Liver (tissue), 9 donors: Measurements from ENCODE around the gene ARHGDIA. TPM values are rescaled to one million over a fixed set of nuclear protein-coding genes. Genes with fewer than 3 reads are reported as not detected.

Experiments
- DNase-seq: peaks from one replicate; pipeline ENCODE4 v3.0.0-alpha.2; 2017; ENCODE audit warnings: low spot score
- H3K27ac ChIP-seq, 2 donors: one replicate each; pipeline ENCODE4 v1.7.0; 2013; ENCODE audit warnings: inconsistent platforms in 2 of 2, low read length in 2 of 2, control low read depth in 1 of 2, low read depth in 1 of 2, mild to moderate bottlenecking in 1 of 2
- H3K27me3 ChIP-seq, 4 donors: one replicate each; pipeline versions ENCODE4 v1.6.1 to v1.7.0; 2013; ENCODE audit warnings: low read length in 3 of 4, inconsistent platforms in 1 of 4, mild to moderate bottlenecking in 1 of 4, moderate library complexity in 1 of 4; ENCODE audit not compliant: control insufficient read depth in 4 of 4, insufficient read depth in 4 of 4
- H3K36me3 ChIP-seq, 4 donors: one replicate each; pipeline versions ENCODE4 v1.6.1 to v1.7.0; 2013; ENCODE audit warnings: low read length in 3 of 4, mild to moderate bottlenecking in 3 of 4, low read depth in 1 of 4, moderate library complexity in 1 of 4; ENCODE audit not compliant: control insufficient read depth in 4 of 4, insufficient read depth in 3 of 4
- H3K4me1 ChIP-seq, 4 donors: one replicate each; pipeline versions ENCODE4 v1.6.1 to v1.7.0; 2013; ENCODE audit warnings: low read length in 3 of 4, mild to moderate bottlenecking in 3 of 4, moderate library complexity in 1 of 4; ENCODE audit not compliant: control insufficient read depth in 4 of 4, insufficient read depth in 4 of 4
- H3K4me3 ChIP-seq, 3 donors: one replicate each; pipeline versions ENCODE4 v1.6.1 to v1.7.0; 2013; ENCODE audit warnings: low read length in 3 of 3, control low read depth in 1 of 3, low read depth in 1 of 3, mild to moderate bottlenecking in 1 of 3
- H3K9ac ChIP-seq, 2 donors: one replicate each; pipeline ENCODE4 v1.7.0; 2013; ENCODE audit warnings: low read length in 2 of 2, mild to moderate bottlenecking in 2 of 2, moderate library complexity in 2 of 2, control low read depth in 1 of 2, low read depth in 1 of 2
- H3K9me3 ChIP-seq, 4 donors: one replicate each; pipeline versions ENCODE4 v1.6.1 to v1.7.0; 2013; ENCODE audit warnings: low read length in 3 of 4; ENCODE audit not compliant: control insufficient read depth in 4 of 4
- ATF3 ChIP-seq: IDR thresholded peaks from 2 replicates; pipeline ENCODE4 v1.6.1; 2016; ENCODE audit warnings: antibody characterized with exemption
- EGR1 ChIP-seq, 2 donors: IDR thresholded peaks; 2 replicates each; pipeline ENCODE4 v1.6.1; 2016 to 2018; ENCODE audit warnings: antibody characterized with exemption in 2 of 2, low read depth in 2 of 2
- FOXA1 ChIP-seq: IDR thresholded peaks from 2 replicates; pipeline ENCODE4 v1.6.1; 2016; ENCODE audit warnings: antibody characterized with exemption
- FOXA2 ChIP-seq: IDR thresholded peaks from 2 replicates; pipeline ENCODE4 v1.6.1; 2016; ENCODE audit warnings: antibody characterized with exemption
- GABPA ChIP-seq, 2 donors: IDR thresholded peaks in 1 of 2; conservative IDR thresholded peaks in 1 of 2; 2 replicates each; pipeline ENCODE4 v1.6.1; 2016; ENCODE audit warnings: antibody characterized with exemption in 2 of 2, mild to moderate bottlenecking in 1 of 2, moderate library complexity in 1 of 2
- HNF4A ChIP-seq, 2 donors: conservative IDR thresholded peaks; 2 replicates each; pipeline ENCODE4 v1.6.1; 2016; ENCODE audit warnings: antibody characterized with exemption in 2 of 2, mild to moderate bottlenecking in 2 of 2
- HNF4G ChIP-seq: IDR thresholded peaks from 2 replicates; pipeline ENCODE4 v1.6.1; 2016; ENCODE audit warnings: antibody characterized with exemption
- JUND ChIP-seq, 2 donors: IDR thresholded peaks; 2 replicates each; pipeline ENCODE4 v1.6.1; 2016; ENCODE audit warnings: antibody characterized with exemption in 2 of 2
- MAX ChIP-seq: IDR thresholded peaks from 2 replicates; pipeline ENCODE4 v1.6.1; 2016; ENCODE audit warnings: antibody characterized with exemption
- NR2F2 ChIP-seq: IDR thresholded peaks from 2 replicates; pipeline ENCODE4 v1.6.1; 2016; ENCODE audit warnings: antibody characterized with exemption
- RXRA ChIP-seq, 2 donors: IDR thresholded peaks; 2 replicates each; pipeline ENCODE4 v1.6.1; 2017 to 2018; ENCODE audit warnings: antibody characterized with exemption in 2 of 2, mild to moderate bottlenecking in 1 of 2
- SP1 ChIP-seq: IDR thresholded peaks from 2 replicates; pipeline ENCODE4 v1.6.1; 2018; ENCODE audit warnings: antibody characterized with exemption, mild to moderate bottlenecking
- TAF1 ChIP-seq: conservative IDR thresholded peaks from 2 replicates; pipeline ENCODE4 v1.6.1; 2016; ENCODE audit warnings: antibody characterized with exemption, mild to moderate bottlenecking
- YY1 ChIP-seq: IDR thresholded peaks from 2 replicates; pipeline ENCODE4 v1.6.1; 2016; ENCODE audit warnings: antibody characterized with exemption, mild to moderate bottlenecking
- WGBS: extraction: QIAGEN DNeasy Blood & Tissue Kit; methylation state at CpG from one replicate; pipeline ENCODE4 v1.1.7; 2013; 5-methylcytosine and 5-hydroxymethylcytosine counted together
- polyA plus RNA-seq, 2 donors: library from polyadenylated mRNA; stranded (reverse) in 1 of 2; unstranded in 1 of 2; fragments of 200-250 nt in 1 of 2; fragments of >200 nt in 1 of 2; fragmentation: Nextera tagmentation in 1 of 2; extraction: Ambion mirVana in 1 of 2; gene quantifications; one replicate each; pipeline versions ENCODE4 v1.2.1 to v1.2.3, GENCODE V29; 2013 to 2015
- total RNA-seq, 2 donors: library from RNA; depleted of rRNA; stranded (reverse); fragments of >200 nt; gene quantifications; one replicate each; pipeline ENCODE4 v1.2.3, GENCODE V29; 2014
- TF ChIP-seq, protein P1 (sequence below): fragments of 150-350 bp; IDR thresholded peaks from 2 replicates; pipeline ENCODE4 v1.5.1; 2017; ENCODE audit warnings: improper control_type of control experiment, low read depth, low read length; ENCODE audit not compliant: missing input control
- TF ChIP-seq, protein P2 (sequence below): IDR thresholded peaks from 2 replicates; pipeline ENCODE4 v1.6.1; 2016; ENCODE audit warnings: antibody characterized with exemption
- TF ChIP-seq, protein P3 (sequence below): IDR thresholded peaks from 2 replicates; pipeline ENCODE4 v1.6.1; 2016; ENCODE audit warnings: antibody characterized with exemption, mild to moderate bottlenecking
- donor health status: healthy.
- donor health status: healthy.
- donor health status: healthy.
- donor health status: healthy.
- donor health status: healthy.

The ARHGDIA gene
- total and polyA plus RNA-seq, 4 donors = 35.5 to 142 (median 75.3) TPM

DNA sequence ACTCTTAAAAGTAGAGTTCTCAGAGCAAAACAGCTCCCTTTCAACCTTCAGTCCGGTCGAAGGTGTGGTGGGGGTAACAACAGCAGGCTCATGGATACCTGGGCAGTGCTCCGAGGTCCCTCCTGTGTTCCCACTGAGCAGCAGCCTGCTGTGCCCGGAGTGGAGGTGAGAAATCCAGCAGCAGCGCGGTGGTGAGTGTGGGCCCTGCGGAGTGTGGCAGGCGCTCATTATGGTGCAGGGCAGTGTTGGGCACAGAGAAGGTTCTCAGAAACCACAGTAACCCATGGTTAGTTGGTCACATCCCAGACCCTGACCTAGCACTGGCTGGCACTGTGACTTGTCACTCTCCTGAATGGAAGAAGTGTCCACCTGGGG, 5.8 kb downstream of the ARHGDIA start:
- DNase-seq = no peak
- WGBS = 87% methylated on average over 8 of the region's 8 CpGs
- H3K9ac ChIP-seq = peak overlapping the region; percentile 8 to 83
- TF ChIP-seq JUND (IDR thresholded peaks at IDR 0.05) = no peak
- no peak for TF ChIP-seq FOXA2
- H3K9me3 ChIP-seq = no peaks in the 10 kb centered on the region
- no peaks in the 10 kb centered on the region for H3K27me3 ChIP-seq
- peak overlapping the region; percentile 92 to 95 for H3K27ac ChIP-seq
- peaks cover 0 to 6% (median 2%) of the 10 kb centered on the region in 4 donors for H3K36me3 ChIP-seq
- no peak overlapping the region for H3K4me3 ChIP-seq
- peaks cover 20 to 78% (median 58%) of the 10 kb centered on the region in 4 donors for H3K4me1 ChIP-seq

DNA sequence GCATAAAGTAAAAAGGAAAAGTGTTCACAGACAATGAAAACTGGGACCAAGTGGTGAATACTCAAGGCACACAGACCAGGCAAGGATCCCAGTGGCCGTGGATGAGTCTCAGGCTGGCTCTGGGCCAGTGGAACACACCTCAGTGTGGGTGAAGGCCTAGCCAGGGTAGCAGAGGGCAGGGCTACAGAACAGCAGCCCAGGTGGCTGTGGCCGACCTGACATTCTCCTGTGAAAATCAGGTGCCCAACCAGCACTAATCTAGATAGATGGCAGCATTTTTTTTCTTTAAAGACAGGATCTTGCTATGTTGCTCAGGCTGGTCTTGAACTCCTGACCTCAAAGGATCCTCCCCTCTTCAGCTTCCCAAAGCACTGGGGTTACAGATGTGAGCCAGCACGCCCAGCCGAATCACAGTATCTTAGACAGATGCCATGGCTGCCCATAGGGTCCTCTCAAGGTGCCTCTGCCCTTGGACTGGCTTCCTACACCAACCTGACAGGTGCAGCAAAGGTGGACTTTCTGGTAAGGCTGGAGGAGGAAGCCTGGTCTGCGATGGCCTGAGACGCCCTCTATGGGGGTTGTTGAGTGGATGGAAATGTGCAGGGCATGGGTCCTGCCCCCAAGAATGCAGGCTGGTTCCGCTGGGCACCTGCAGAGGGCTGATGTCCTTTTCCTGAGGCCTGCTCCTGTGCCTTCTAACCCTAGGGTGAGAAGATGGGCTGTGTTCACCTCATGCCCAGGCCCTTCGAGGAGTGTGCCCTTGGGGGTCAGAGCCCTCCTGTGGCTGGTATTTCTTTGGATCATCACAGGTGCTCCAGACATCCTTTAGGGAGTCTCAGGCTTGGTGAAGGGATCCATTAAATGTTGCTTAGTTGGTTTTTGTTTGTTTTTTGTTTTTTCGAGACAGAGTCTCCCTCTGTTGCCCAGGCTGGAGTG, 7.0 kb downstream of the ARHGDIA start:
- H3K9ac ChIP-seq = no peak overlapping the region
- peaks cover 0 to 6% (median 2%) of the 10 kb centered on the region in 4 donors for H3K36me3 ChIP-seq
- no peak overlapping the region for H3K4me3 ChIP-seq
- peak overlapping the region; percentile 68 to 95 for H3K27ac ChIP-seq
- H3K27me3 ChIP-seq = no peaks in the 10 kb centered on the region
- H3K9me3 ChIP-seq = no peaks in the 10 kb centered on the region
- H3K4me1 ChIP-seq = peaks cover 17 to 72% (median 53%) of the 10 kb centered on the region in 4 donors
- no peak for TF ChIP-seq RXRA (IDR thresholded peaks at IDR 0.05)
- TF ChIP-seq YY1 = no peak
- no peak for TF ChIP-seq TAF1
- TF ChIP-seq JUND (IDR thresholded peaks at IDR 0.05) = no peak
- no peak for TF ChIP-seq EGR1 (IDR thresholded peaks at IDR 0.05; ENCODE audit: low read depth in 2 of 2)
- TF ChIP-seq FOXA2 = no peak
- no peak for TF ChIP-seq FOXA1
- no peak for TF ChIP-seq HNF4G
- no peak for TF ChIP-seq MAX
- TF ChIP-seq, protein P1, sequence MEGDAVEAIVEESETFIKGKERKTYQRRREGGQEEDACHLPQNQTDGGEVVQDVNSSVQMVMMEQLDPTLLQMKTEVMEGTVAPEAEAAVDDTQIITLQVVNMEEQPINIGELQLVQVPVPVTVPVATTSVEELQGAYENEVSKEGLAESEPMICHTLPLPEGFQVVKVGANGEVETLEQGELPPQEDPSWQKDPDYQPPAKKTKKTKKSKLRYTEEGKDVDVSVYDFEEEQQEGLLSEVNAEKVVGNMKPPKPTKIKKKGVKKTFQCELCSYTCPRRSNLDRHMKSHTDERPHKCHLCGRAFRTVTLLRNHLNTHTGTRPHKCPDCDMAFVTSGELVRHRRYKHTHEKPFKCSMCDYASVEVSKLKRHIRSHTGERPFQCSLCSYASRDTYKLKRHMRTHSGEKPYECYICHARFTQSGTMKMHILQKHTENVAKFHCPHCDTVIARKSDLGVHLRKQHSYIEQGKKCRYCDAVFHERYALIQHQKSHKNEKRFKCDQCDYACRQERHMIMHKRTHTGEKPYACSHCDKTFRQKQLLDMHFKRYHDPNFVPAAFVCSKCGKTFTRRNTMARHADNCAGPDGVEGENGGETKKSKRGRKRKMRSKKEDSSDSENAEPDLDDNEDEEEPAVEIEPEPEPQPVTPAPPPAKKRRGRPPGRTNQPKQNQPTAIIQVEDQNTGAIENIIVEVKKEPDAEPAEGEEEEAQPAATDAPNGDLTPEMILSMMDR = no peak
- TF ChIP-seq GABPA (IDR thresholded peaks at IDR 0.05 in 1 of 2, conservative IDR thresholded peaks at IDR 0.05 in 1 of 2) = no peak
- no peak for TF ChIP-seq SP1
- TF ChIP-seq, protein P2, sequence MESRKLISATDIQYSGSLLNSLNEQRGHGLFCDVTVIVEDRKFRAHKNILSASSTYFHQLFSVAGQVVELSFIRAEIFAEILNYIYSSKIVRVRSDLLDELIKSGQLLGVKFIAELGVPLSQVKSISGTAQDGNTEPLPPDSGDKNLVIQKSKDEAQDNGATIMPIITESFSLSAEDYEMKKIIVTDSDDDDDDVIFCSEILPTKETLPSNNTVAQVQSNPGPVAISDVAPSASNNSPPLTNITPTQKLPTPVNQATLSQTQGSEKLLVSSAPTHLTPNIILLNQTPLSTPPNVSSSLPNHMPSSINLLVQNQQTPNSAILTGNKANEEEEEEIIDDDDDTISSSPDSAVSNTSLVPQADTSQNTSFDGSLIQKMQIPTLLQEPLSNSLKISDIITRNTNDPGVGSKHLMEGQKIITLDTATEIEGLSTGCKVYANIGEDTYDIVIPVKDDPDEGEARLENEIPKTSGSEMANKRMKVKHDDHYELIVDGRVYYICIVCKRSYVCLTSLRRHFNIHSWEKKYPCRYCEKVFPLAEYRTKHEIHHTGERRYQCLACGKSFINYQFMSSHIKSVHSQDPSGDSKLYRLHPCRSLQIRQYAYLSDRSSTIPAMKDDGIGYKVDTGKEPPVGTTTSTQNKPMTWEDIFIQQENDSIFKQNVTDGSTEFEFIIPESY = no peak
- TF ChIP-seq, protein P3, sequence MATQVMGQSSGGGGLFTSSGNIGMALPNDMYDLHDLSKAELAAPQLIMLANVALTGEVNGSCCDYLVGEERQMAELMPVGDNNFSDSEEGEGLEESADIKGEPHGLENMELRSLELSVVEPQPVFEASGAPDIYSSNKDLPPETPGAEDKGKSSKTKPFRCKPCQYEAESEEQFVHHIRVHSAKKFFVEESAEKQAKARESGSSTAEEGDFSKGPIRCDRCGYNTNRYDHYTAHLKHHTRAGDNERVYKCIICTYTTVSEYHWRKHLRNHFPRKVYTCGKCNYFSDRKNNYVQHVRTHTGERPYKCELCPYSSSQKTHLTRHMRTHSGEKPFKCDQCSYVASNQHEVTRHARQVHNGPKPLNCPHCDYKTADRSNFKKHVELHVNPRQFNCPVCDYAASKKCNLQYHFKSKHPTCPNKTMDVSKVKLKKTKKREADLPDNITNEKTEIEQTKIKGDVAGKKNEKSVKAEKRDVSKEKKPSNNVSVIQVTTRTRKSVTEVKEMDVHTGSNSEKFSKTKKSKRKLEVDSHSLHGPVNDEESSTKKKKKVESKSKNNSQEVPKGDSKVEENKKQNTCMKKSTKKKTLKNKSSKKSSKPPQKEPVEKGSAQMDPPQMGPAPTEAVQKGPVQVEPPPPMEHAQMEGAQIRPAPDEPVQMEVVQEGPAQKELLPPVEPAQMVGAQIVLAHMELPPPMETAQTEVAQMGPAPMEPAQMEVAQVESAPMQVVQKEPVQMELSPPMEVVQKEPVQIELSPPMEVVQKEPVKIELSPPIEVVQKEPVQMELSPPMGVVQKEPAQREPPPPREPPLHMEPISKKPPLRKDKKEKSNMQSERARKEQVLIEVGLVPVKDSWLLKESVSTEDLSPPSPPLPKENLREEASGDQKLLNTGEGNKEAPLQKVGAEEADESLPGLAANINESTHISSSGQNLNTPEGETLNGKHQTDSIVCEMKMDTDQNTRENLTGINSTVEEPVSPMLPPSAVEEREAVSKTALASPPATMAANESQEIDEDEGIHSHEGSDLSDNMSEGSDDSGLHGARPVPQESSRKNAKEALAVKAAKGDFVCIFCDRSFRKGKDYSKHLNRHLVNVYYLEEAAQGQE = no peak
- no peak for TF ChIP-seq ATF3
- TF ChIP-seq HNF4A (conservative IDR thresholded peaks at IDR 0.05) = no peak
- TF ChIP-seq NR2F2 = no peak
- DNase-seq = no peak
- WGBS = 79% methylated on average over 9 of the region's 9 CpGs
